GM19099 (cell line): ENCODE results near the gene TRIM28.
A peak's percentile ranks its signal among the peaks of the same experiment; 100 is the strongest.

Source experiments
- POLR2A ChIP-seq: IDR thresholded peaks from 3 replicates; pipeline ENCODE4 v1.6.1; 2011; ENCODE audit warnings: low read depth; ENCODE audit not compliant: insufficient read length; ENCODE audit errors: extremely low read depth

The TRIM28 gene

GRCh38 chr19:58538257-58539168 lies 5.4 kb upstream of the TRIM28 start:
- TF ChIP-seq POLR2A = no peak

- TF ChIP-seq POLR2A = no peak
These were observed 874 bp downstream of the TRIM28 start for GRCh38 chr19:58544591-58545285.

- no peak for TF ChIP-seq POLR2A
These were observed 1.6 kb downstream of the TRIM28 start for GRCh38 chr19:58545286-58546018.

- TF ChIP-seq POLR2A = no peak
These were observed 2.2 kb downstream of the TRIM28 start for GRCh38 chr19:58546019-58546530.

- no peak for TF ChIP-seq POLR2A
These were observed 3.8 kb downstream of the TRIM28 start for GRCh38 chr19:58547323-58548312.

GRCh38 chr19:58548859-58549663 lies 5.2 kb downstream of the TRIM28 start:
- TF ChIP-seq POLR2A = no peak

GRCh38 chr19:58549664-58550361 lies 5.9 kb downstream of the TRIM28 start:
- no peak for TF ChIP-seq POLR2A

GRCh38 chr19:58550362-58551122 lies 6.7 kb downstream of the TRIM28 start:
- no peak for TF ChIP-seq POLR2A

GRCh38 chr19:58551123-58551497 lies 7.2 kb downstream of the TRIM28 start:
- peak; percentile 36 for TF ChIP-seq POLR2A

GRCh38 chr19:58551577-58552471 lies 8.0 kb downstream of the TRIM28 start:
- no peak for TF ChIP-seq POLR2A

- no peak for TF ChIP-seq POLR2A
These were observed 8.8 kb downstream of the TRIM28 start for GRCh38 chr19:58552655-58553054.
